NCI-H146 treated with DMSO at 0.1 percent for 48 hours (cell line): Measurements from ENCODE around the gene MAP3K14.

Experiments
- DNase-seq: peaks from one replicate; lab custom pipeline; 2025; ENCODE audit not compliant: unreplicated experiment; lab: John Stamatoyannopoulos, UW

MAP3K14 gene

GRCh38 chr17:45284176-45285140, 32.4 kb downstream of the MAP3K14 start:
- DNase-seq, result no peak

- DNase-seq, result no peak
Measured at GRCh38 chr17:45283711-45284110, 33.1 kb downstream of the MAP3K14 start.

GRCh38 chr17:45282683-45283644, 33.9 kb downstream of the MAP3K14 start:
- no peak for DNase-seq

GRCh38 chr17:45279898-45280297, 36.9 kb downstream of the MAP3K14 start:
- DNase-seq, result no peak

GRCh38 chr17:45277992-45278391, 38.8 kb downstream of the MAP3K14 start:
- DNase-seq, result no peak

- DNase-seq, result peak; percentile 76
Measured at GRCh38 chr17:45277216-45277849, 39.5 kb downstream of the MAP3K14 start.

- no peak for DNase-seq
Measured at GRCh38 chr17:45276031-45276430, 40.8 kb downstream of the MAP3K14 start.

- no peak for DNase-seq
Measured at GRCh38 chr17:45274033-45274432, 42.8 kb downstream of the MAP3K14 start.

GRCh38 chr17:45273551-45273957, 43.3 kb downstream of the MAP3K14 start:
- no peak for DNase-seq

- no peak for DNase-seq
Measured at GRCh38 chr17:45271603-45272002, 45.2 kb downstream of the MAP3K14 start.

GRCh38 chr17:45270828-45271418, 45.9 kb downstream of the MAP3K14 start:
- no peak for DNase-seq

GRCh38 chr17:45269912-45270311, 46.9 kb downstream of the MAP3K14 start:
- DNase-seq, result no peak

- DNase-seq, result no peak
Measured at GRCh38 chr17:45267436-45268055, 49.3 kb downstream of the MAP3K14 start.

- no peak for DNase-seq
Measured at GRCh38 chr17:45266372-45266926, 50.4 kb downstream of the MAP3K14 start.

GRCh38 chr17:45265821-45266220, 51.0 kb downstream of the MAP3K14 start:
- DNase-seq, result no peak

GRCh38 chr17:45264988-45265387, 51.8 kb downstream of the MAP3K14 start:
- no peak for DNase-seq

- no peak for DNase-seq
Measured at GRCh38 chr17:45264430-45264829, 52.4 kb downstream of the MAP3K14 start.

GRCh38 chr17:45263477-45263860, 53.4 kb downstream of the MAP3K14 start:
- DNase-seq, result no peak

- DNase-seq, result no peak
Measured at GRCh38 chr17:45262516-45263476, 54.0 kb downstream of the MAP3K14 start.
